Parathyroid adenoma (tissue), 2 donors: ENCODE data around the gene EPG5.
"Not testable (repeated sequence)": the region's sequence is repeated elsewhere in the genome, so short reads cannot be mapped to it uniquely, and the experiment has no call there.

ENCODE experiments used
- H2AFZ ChIP-seq: fragments of 300-600 bp; sonication (generic); one replicate; pipeline ENCODE4 v1.7.0; 2017; ENCODE audit warnings: antibody characterized with exemption, mild to moderate bottlenecking
- H3K27ac ChIP-seq: fragments of 300-600 bp; sonication (generic); one replicate; pipeline ENCODE4 v1.7.0; 2017
- H3K27me3 ChIP-seq: fragments of 300-600 bp; sonication (generic); one replicate; pipeline ENCODE4 v1.7.0; 2017; ENCODE audit warnings: low read length; ENCODE audit not compliant: control insufficient read depth, insufficient read depth
- H3K36me3 ChIP-seq: fragments of 300-600 bp; sonication (generic); one replicate; pipeline ENCODE4 v1.7.0; 2017; ENCODE audit warnings: low read length; ENCODE audit not compliant: control insufficient read depth, insufficient read depth
- H3K4me1 ChIP-seq: fragments of 300-600 bp; sonication (generic); one replicate; pipeline ENCODE4 v1.7.0; 2017; ENCODE audit warnings: control low read depth
- H3K4me2 ChIP-seq: fragments of 300-600 bp; sonication (generic); one replicate; pipeline ENCODE4 v1.7.0; 2017; ENCODE audit warnings: low read length
- H3K4me3 ChIP-seq: fragments of 300-600 bp; sonication (generic); one replicate; pipeline ENCODE4 v1.7.0; 2017; ENCODE audit warnings: low read depth, low read length
- H3K79me2 ChIP-seq: fragments of 300-600 bp; sonication (generic); one replicate; pipeline ENCODE4 v1.7.0; 2017; ENCODE audit warnings: control low read depth
- H3K9ac ChIP-seq: fragments of 300-600 bp; sonication (generic); one replicate; pipeline ENCODE4 v1.7.0; 2017; ENCODE audit warnings: mild to moderate bottlenecking
- H3K9me3 ChIP-seq: fragments of 300-600 bp; sonication (generic); one replicate; pipeline ENCODE4 v1.7.0; 2017; ENCODE audit warnings: low read length; ENCODE audit not compliant: control insufficient read depth
- CTCF ChIP-seq: fragments of 300-600 bp; sonication (generic); IDR thresholded peaks from one replicate; pipeline ENCODE4 v1.7.0; 2017; ENCODE audit warnings: antibody characterized with exemption, mild to moderate bottlenecking
- donor health status: primary hyperparathyroidism.

EPG5 gene

GRCh38 chr18:45820106-45820745 is 146.9 kb downstream of the EPG5 start:
- no peak for TF ChIP-seq CTCF
- no peaks in the 10 kb centered on the region for H3K36me3 ChIP-seq
- no peaks in the 10 kb centered on the region for H3K4me1 ChIP-seq
- no peaks in the 10 kb centered on the region for H3K79me2 ChIP-seq
- no peak overlapping the region for H3K9ac ChIP-seq
- H3K27me3 ChIP-seq, result no peaks in the 10 kb centered on the region
- no peak overlapping the region for H3K27ac ChIP-seq
- no peaks in the 10 kb centered on the region for H3K9me3 ChIP-seq
- H2AFZ ChIP-seq, result no peak overlapping the region
- H3K4me3 ChIP-seq, result no peak overlapping the region
- no peak overlapping the region for H3K4me2 ChIP-seq

- H3K4me1 ChIP-seq, H3K4me3 ChIP-seq, H2AFZ ChIP-seq, H3K9ac ChIP-seq, H3K27me3 ChIP-seq, H3K9me3 ChIP-seq, H3K36me3 ChIP-seq, H3K4me2 ChIP-seq, H3K79me2 ChIP-seq, H3K27ac ChIP-seq: not testable (repeated sequence)
Observed at GRCh38 chr18:45818765-45819164, 148.4 kb downstream of the EPG5 start.

GRCh38 chr18:45817543-45817942 is 149.6 kb downstream of the EPG5 start:
- Histone ChIP-seq H3K9me3 (no peaks in the 10 kb centered on the region), H3K27me3 (no peaks in the 10 kb centered on the region), H3K4me2 (no peak overlapping the region), H3K79me2 (no peaks in the 10 kb centered on the region), H3K4me1 (no peaks in the 10 kb centered on the region), H3K27ac (no peak overlapping the region), H2AFZ (no peak overlapping the region), H3K36me3 (no peaks in the 10 kb centered on the region), H3K9ac (no peak overlapping the region), H3K4me3 (no peak overlapping the region)
- no peak for TF ChIP-seq CTCF

GRCh38 chr18:45814733-45815132 is 152.4 kb downstream of the EPG5 start:
- not testable (repeated sequence) for H3K4me2 ChIP-seq, H3K79me2 ChIP-seq, H2AFZ ChIP-seq, H3K4me1 ChIP-seq, H3K27me3 ChIP-seq, H3K9ac ChIP-seq, H3K36me3 ChIP-seq, H3K4me3 ChIP-seq, H3K27ac ChIP-seq, H3K9me3 ChIP-seq

GRCh38 chr18:45807144-45807543 is 160.0 kb downstream of the EPG5 start:
- not testable (repeated sequence) for H3K27ac ChIP-seq, H3K4me2 ChIP-seq, H3K4me1 ChIP-seq, H3K9ac ChIP-seq, H2AFZ ChIP-seq, H3K27me3 ChIP-seq, H3K4me3 ChIP-seq, H3K9me3 ChIP-seq, H3K36me3 ChIP-seq, H3K79me2 ChIP-seq

GRCh38 chr18:45806226-45806625 is 160.9 kb downstream of the EPG5 start:
- no peak overlapping the region for H2AFZ ChIP-seq
- H3K27ac ChIP-seq, result no peak overlapping the region
- no peak overlapping the region for H3K9ac ChIP-seq
- no peak overlapping the region for H3K4me2 ChIP-seq
- H3K4me3 ChIP-seq, result no peak overlapping the region
- no peaks in the 10 kb centered on the region for H3K79me2 ChIP-seq
- no peaks in the 10 kb centered on the region for H3K27me3 ChIP-seq
- H3K9me3 ChIP-seq, result no peaks in the 10 kb centered on the region
- no peaks in the 10 kb centered on the region for H3K4me1 ChIP-seq
- no peaks in the 10 kb centered on the region for H3K36me3 ChIP-seq
- no peak for TF ChIP-seq CTCF
